Regular cardiac myocyte (primary cell): ENCODE data around the gene FOXK1. TPM values are rescaled to one million over a fixed set of nuclear protein-coding genes. Genes with fewer than 3 reads are reported as not detected.

ENCODE experiments used
- total RNA-seq: library from RNA; depleted of rRNA; stranded (reverse); fragments of >200 nt; gene quantifications from 2 replicates; pipeline ENCODE4 v1.2.3, GENCODE V29; 2014

The FOXK1 gene
- 15.2 and 28.9 TPM in 2 replicates for total RNA-seq

DNA sequence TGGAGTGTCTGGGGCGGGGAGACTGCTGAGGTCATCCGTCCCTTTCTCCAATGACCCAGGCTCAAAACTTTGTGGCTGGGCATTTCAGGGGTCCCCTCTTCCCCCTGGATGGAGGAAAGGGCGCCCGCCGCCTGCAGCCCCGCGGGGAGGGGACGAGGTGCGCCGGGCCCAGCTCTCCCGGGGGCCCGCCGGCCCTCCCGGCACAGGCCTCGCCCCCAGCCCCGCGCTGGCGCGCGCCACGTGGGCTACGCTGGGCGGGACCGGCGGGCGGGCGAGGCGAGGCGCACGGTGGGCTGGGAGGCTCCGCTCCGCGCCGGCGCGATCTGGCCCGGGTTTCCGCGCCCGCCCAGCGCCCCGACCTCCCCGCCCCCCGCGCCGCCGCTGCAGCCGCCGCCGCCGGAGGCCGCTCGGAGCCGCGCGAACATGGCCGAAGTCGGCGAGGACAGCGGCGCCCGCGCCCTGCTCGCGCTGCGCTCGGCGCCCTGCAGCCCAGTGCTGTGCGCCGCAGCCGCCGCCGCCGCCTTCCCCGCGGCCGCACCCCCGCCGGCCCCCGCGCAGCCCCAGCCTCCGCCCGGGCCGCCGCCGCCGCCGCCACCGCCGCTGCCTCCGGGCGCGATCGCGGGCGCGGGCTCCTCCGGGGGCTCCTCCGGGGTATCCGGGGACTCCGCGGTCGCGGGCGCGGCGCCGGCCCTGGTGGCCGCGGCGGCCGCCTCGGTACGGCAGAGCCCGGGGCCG, at the start of gene FOXK1:
Gene FOXK1, plus strand, starts transcription at position 410 of the 735 bp plus-strand sequence. Its CDS starts 14 bp downstream, at position 424.

DNA sequence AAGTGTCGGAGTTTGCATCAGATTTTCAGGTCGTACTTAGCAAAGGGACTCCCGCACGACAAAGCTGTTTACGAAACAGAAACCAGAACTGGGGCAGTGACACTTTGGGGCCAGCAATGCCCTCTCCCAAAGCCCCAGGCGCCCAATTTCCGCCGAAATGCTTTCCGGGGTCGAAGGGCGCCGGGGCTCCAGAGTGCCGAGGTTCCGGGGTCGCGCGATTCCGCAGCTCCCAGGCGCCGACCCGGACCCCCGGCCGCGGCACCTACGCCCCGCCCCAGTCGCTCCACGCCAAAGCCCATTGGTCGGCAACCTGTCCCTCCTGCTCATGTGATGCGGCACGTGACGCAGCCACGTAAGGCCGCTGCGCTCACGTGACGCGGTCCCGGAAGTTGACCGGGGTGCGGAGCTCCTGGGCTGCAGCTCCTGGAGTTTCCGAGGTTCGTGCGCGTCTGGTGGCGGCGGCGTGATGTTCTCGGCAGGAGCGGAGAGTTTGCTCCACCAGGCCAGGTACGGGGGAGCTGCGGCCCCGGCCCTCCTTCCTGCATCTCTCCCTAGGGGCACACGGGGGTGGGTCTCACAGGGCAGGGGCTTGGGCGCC, 93.3 kb downstream of the FOXK1 start, which contains the start of gene AP5Z1:
Gene AP5Z1, plus strand, starts transcription at position 374 of the 598 bp plus-strand sequence. Its CDS starts 93 bp downstream, at position 467.

Other genes with a start within 250 kb of the FOXK1 start
- 14.6 and 23.1 TPM in 2 replicates for gene AP5Z1, start 93.3 kb downstream of the FOXK1 start, total RNA-seq
- gene PAPOLB, start 179.7 kb downstream of the FOXK1 start, total RNA-seq: 0.19 and 0.28 TPM in 2 replicates
- gene RADIL, start 201.4 kb downstream of the FOXK1 start, total RNA-seq: 0.38 and 0.56 TPM in 2 replicates